ENCODE measurements around the gene ZNF772.
A peak's percentile ranks its signal among the peaks of the same experiment; 100 is the strongest.

The ZNF772 gene

DNA sequence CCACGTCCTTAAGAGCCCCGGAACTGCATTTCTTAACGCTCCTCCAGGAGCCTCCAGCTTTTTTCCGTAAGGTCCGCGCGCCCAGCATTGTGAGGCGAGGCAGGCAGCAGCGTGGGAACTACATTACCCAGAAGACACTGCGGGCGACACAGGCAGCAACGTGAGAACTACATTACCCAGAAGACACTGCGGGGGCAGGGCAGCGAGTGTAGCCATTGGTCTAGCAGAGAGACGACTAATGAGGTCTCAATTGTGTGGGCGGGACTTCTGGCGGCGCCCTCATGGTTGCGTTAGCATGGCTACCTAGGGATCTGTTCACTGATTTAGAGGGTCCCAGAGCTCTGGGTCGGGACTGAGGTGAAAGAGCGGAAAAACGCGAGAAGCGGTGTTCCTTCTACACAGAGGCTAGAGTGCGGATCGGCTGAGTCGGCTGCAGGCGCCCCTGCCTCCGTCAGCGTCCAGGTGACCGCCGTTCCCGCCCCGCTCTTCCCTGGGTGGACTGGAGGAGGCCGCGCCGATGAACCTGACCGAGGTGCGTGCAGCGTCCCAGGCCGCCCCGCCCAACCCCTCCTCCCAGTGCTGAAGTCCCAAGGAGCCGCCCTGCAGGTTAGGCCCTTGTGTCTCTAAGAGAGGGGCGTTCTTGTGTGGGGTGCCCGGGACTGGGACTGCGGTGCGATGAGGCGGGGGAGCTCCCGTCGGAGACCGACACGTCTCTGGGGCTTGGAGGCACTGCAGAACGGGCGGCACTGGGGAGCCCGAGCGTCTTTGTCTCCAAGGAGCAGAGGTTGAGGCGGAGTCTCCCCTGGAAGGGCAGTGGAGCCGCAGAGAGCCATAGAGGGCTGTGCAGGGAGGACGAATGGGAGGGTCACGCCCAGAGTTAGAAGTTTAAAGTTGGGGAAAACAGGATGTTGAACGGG is 42.0 kb downstream of the ZNF772 start, which contains the start of gene ZNF749:
ZNF749 (plus strand) TSS at position 264 of the 917 bp plus-strand sequence; CDS start at position 518, 254 bp downstream.
- DNase-seq (ENCODE audit: low read depth), result peak; percentile 98

DNA sequence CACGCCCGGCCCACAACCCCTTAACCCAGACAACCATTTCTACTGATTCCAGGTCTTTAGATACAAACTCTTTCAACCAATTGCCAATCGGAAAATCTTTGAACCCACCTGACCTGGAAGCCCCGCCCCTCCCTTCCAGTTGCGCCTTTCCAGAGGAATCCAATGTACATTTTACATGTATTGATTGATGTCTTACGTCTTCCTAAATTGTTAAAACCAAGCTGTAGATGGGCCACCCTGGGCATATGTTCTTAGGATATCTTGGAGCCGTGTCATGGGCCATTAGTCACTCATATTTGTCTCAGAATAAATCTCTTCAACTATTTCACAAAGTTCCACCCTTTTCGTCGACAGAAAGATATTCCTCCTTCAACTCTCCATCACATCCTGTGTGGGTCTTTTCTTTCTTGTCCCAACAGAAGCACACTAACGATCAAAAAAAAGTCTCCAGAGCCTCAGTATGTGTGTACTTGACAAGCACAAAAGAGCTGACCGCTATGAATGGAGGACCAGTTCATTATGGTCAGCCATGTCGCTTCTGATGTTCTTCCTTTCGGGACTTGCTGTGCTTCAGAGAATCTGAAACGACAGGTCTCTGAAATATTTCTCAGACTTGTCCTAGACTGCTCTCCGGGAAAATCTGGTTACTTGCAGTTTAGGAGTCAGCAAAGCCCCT is 42.8 kb downstream of the ZNF772 start:
- no peak for DNase-seq (ENCODE audit: low read depth)

DNA sequence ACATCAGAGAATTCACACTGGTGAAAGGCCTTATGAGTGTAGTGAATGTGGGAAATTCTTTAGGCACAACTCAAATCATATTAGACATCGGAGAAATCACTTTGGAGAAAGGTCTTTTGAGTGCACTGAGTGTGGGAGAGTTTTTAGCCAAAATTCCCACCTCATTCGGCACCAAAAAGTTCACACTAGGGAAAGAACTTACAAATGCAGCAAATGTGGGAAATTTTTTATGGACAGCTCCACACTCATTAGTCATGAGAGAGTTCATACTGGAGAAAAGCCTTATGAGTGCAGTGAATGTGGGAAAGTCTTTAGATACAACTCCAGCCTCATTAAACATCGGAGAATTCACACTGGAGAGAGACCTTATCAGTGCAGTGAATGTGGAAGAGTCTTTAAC is 56.3 kb downstream of the ZNF772 start:
- no peak for DNase-seq (ENCODE audit: low read depth)

DNA sequence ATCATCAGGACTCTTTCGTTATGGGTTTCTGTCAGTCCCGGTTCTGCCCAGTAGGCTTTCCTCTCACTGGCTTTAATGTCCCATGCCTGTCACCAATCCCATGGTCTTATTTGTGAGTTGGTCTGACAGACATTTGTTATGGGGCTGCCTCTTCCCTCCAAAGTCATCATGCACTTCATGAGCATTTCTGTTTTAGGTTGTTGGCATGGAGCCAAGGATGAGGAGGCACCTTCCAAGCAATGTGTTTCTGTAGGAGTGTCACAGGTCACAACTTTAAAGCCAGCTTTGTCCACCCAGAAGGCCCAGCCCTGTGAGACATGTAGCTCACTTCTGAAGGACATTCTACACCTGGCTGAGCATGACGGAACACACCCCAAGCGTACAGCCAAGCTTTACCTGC is 57.9 kb downstream of the ZNF772 start:
- DNase-seq (ENCODE audit: low read depth), result no peak
